Ovary (tissue), 9 donors: ENCODE data around the gene SDK1. TPM values are rescaled to one million over a fixed set of nuclear protein-coding genes. Genes with fewer than 3 reads are reported as not detected.

Experiments
- DNase-seq, 5 donors: peaks; one replicate each; pipeline ENCODE4 v3.0.0-alpha.2; 2019 to 2020
- H3K27ac ChIP-seq, 2 donors: fragments of 200-600 bp; one replicate each; pipeline versions ENCODE4 v1.5.1 to v1.8.0; 2019 to 2022
- H3K27me3 ChIP-seq: fragments of 200-600 bp; one replicate; pipeline ENCODE4 v1.8.0; 2022
- H3K36me3 ChIP-seq: fragments of 200-600 bp; sonication (generic); one replicate; pipeline ENCODE4 v1.5.1; 2019
- H3K4me1 ChIP-seq: one replicate; pipeline ENCODE4 v1.8.1; 2013; ENCODE audit warnings: mild to moderate bottlenecking, moderate library complexity; ENCODE audit not compliant: insufficient read depth
- H3K4me3 ChIP-seq: fragments of 200-600 bp; sonication (generic); one replicate; pipeline ENCODE4 v1.5.1; 2017
- H3K9me3 ChIP-seq, 2 donors: fragments of 200-600 bp in 1 of 2; sonication (generic) in 1 of 2; one replicate each; pipeline versions ENCODE4 v1.5.1 to v1.8.1; 2013 to 2019; ENCODE audit warnings: mild to moderate bottlenecking in 1 of 2, moderate library complexity in 1 of 2
- EP300 ChIP-seq: sonication (generic); formaldehyde crosslinking; IDR thresholded peaks from one replicate; pipeline ENCODE4 v1.6.1; 2017; ENCODE audit warnings: antibody characterized with exemption
- POLR2A ChIP-seq: fragments of 450-650 bp; IDR thresholded peaks from one replicate; pipeline ENCODE4 v1.6.1; 2017; ENCODE audit warnings: antibody characterized with exemption, mild to moderate bottlenecking, moderate library complexity
- WGBS, 3 donors: extraction: QIAGEN DNeasy Blood & Tissue Kit in 1 of 3; methylation state at CpG; one replicate each; pipeline versions ENCODE4 v1.1.5 to v1.1.7; 2013 to 2017; 5-methylcytosine and 5-hydroxymethylcytosine counted together
- intact Hi-C, 4 donors: fragments of 100-400 bp; cut with DNase I; formaldehyde crosslinking; loops; one replicate each; pipeline versions ENCODE4 v1.11.0 to v1.15.1; 2022 to 2023
- polyA plus RNA-seq, 2 donors: library from polyadenylated mRNA; stranded (reverse); fragments of 200-250 nt in 1 of 2; fragments of 350-450 nt in 1 of 2; fragmentation: Illumina TruSeq in 1 of 2; extraction: RNeasy Lipid Tissue Mini Kit (QIAGEN cat#74804) in 1 of 2; gene quantifications; one replicate each; pipeline ENCODE4 v1.2.3, GENCODE V29; 2013 to 2014
- total RNA-seq, 7 donors: library from RNA; depleted of rRNA in 2 of 7; stranded (reverse); fragments of >200 nt in 2 of 7; fragmentation: NEBNext Ultra II Directional in 3 of 7; extraction: Animal tissue kit (Norgen Biotek cat#: 25700) in 3 of 7; gene quantifications; one replicate each; pipeline versions ENCODE4 v1.1.0 to v1.2.4, GENCODE V29; 2016 to 2023
- TF ChIP-seq, protein P1 (sequence below), 3 donors: fragments of 450-650 bp in 2 of 3; fragments of 200-600 bp in 1 of 3; IDR thresholded peaks; one replicate each; pipeline versions ENCODE4 v1.5.1 to v1.8.0; 2016 to 2022; ENCODE audit warnings: antibody characterized with exemption in 3 of 3, mild to moderate bottlenecking in 1 of 3
- donor health status: DM: no; HTN: no; CAD: no; lungs with moderate emphysema.
- donor health status: DM: no; HTN: no; CAD: no.
- donor health status: Bipolar disorder and iron deficiency.
- donor health status: DM: yes; HTN: yes; CAD: no.
- donor health status: DM: no; HTN: no; CAD: no.
- donor health status: DM: yes; HTN: yes; CAD: no.

The SDK1 gene
- total and polyA plus RNA-seq, 9 donors, result 1.2 to 13.3 (median 4.4) TPM

- intact Hi-C loops, result loop anchor here in 1 of 4 donors (5.0 kb wide), 1 partner anchor 1328 kb away; no protein-coding TSS in a partner anchor
- Histone ChIP-seq H3K27me3 (no peaks in the 10 kb centered on the region), H3K36me3 (no peaks in the 10 kb centered on the region), H3K4me3 (no peak overlapping the region), H3K9me3 (no peaks in the 10 kb centered on the region), H3K27ac (no peak overlapping the region), H3K4me1 (peaks cover 3% of the 10 kb centered on the region)
- DNase-seq, result no peak
- WGBS, 3 donors, result 86 to 88% (median 86%) methylated on average over 4 of the region's 4 CpGs
- no peak for TF ChIP-seq EP300
- TF ChIP-seq POLR2A, result no peak
- TF ChIP-seq, protein P1, sequence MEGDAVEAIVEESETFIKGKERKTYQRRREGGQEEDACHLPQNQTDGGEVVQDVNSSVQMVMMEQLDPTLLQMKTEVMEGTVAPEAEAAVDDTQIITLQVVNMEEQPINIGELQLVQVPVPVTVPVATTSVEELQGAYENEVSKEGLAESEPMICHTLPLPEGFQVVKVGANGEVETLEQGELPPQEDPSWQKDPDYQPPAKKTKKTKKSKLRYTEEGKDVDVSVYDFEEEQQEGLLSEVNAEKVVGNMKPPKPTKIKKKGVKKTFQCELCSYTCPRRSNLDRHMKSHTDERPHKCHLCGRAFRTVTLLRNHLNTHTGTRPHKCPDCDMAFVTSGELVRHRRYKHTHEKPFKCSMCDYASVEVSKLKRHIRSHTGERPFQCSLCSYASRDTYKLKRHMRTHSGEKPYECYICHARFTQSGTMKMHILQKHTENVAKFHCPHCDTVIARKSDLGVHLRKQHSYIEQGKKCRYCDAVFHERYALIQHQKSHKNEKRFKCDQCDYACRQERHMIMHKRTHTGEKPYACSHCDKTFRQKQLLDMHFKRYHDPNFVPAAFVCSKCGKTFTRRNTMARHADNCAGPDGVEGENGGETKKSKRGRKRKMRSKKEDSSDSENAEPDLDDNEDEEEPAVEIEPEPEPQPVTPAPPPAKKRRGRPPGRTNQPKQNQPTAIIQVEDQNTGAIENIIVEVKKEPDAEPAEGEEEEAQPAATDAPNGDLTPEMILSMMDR (IDR thresholded peaks at IDR 0.05), result no peak
Measured at GRCh38 chr7:3304131-3304530, 3.1 kb downstream of the SDK1 start.

- no peak overlapping the region for H3K27ac ChIP-seq
- no peaks in the 10 kb centered on the region for H3K9me3 ChIP-seq
- TF ChIP-seq EP300 (no peak), POLR2A (no peak)
- TF ChIP-seq, protein P1 (IDR thresholded peaks at IDR 0.05), result no peak
- no peak overlapping the region for H3K4me3 ChIP-seq
- no peaks in the 10 kb centered on the region for H3K27me3 ChIP-seq
- no peaks in the 10 kb centered on the region for H3K4me1 ChIP-seq
- intact Hi-C loops, result no loop called here
- H3K36me3 ChIP-seq, result no peaks in the 10 kb centered on the region
- no peak for DNase-seq
- WGBS, 3 donors, result 51 to 67% (median 63%) methylated on average over 1 of the region's 1 CpG
Measured at GRCh38 chr7:3307435-3307834, 6.4 kb downstream of the SDK1 start.

- no peaks in the 10 kb centered on the region for H3K36me3 ChIP-seq
- no peak overlapping the region for H3K27ac ChIP-seq
- no peak overlapping the region for H3K4me3 ChIP-seq
- no peaks in the 10 kb centered on the region for H3K4me1 ChIP-seq
- no peaks in the 10 kb centered on the region for H3K9me3 ChIP-seq
- DNase-seq, result no peak
- TF ChIP-seq EP300, result no peak
- TF ChIP-seq, protein P1 (IDR thresholded peaks at IDR 0.05), result no peak
- TF ChIP-seq POLR2A, result no peak
- intact Hi-C loops, result no loop called here
- H3K27me3 ChIP-seq, result no peaks in the 10 kb centered on the region
- 94 to 96% (median 95%) methylated on average over 3 of the region's 3 CpGs for WGBS, 3 donors
Measured at GRCh38 chr7:3309140-3309539, 8.1 kb downstream of the SDK1 start.

- no peaks in the 10 kb centered on the region for H3K9me3 ChIP-seq
- no peaks in the 10 kb centered on the region for H3K27me3 ChIP-seq
- WGBS, 3 donors, result 26 to 79% (median 75%) methylated on average over 1 of the region's 1 CpG
- TF ChIP-seq EP300 (no peak), POLR2A (no peak)
- TF ChIP-seq, protein P1 (IDR thresholded peaks at IDR 0.05), result no peak
- H3K36me3 ChIP-seq, result no peaks in the 10 kb centered on the region
- no peak overlapping the region for H3K27ac ChIP-seq
- intact Hi-C loops, result no loop called here
- no peaks in the 10 kb centered on the region for H3K4me1 ChIP-seq
- H3K4me3 ChIP-seq, result no peak overlapping the region
- no peak for DNase-seq
Measured at GRCh38 chr7:3309956-3310355, 8.9 kb downstream of the SDK1 start.

- Histone ChIP-seq H3K36me3 (no peaks in the 10 kb centered on the region), H3K4me1 (no peaks in the 10 kb centered on the region), H3K4me3 (no peak overlapping the region), H3K27ac (no peak overlapping the region), H3K9me3 (no peaks in the 10 kb centered on the region), H3K27me3 (no peaks in the 10 kb centered on the region)
- intact Hi-C loops, result no loop called here
- 57 to 69% (median 62%) methylated on average over 3 of the region's 3 CpGs for WGBS, 3 donors
- no peak for TF ChIP-seq EP300
- no peak for TF ChIP-seq POLR2A
- TF ChIP-seq, protein P1 (IDR thresholded peaks at IDR 0.05), result no peak
- no peak for DNase-seq
Measured at GRCh38 chr7:3310884-3311283, 9.8 kb downstream of the SDK1 start.
